T-helper 1 cell (primary cell): ENCODE results near the gene SASS6.

ENCODE experiments used
- DNase-seq, 5 donors: peaks; one replicate each; pipeline ENCODE4 v3.0.0-alpha.2; 2012 to 2020
- total RNA-seq, 4 donors: gene quantifications; one replicate each; lab custom pipeline; 2026; lab: John Stamatoyannopoulos, UW

The SASS6 gene
- 5.8 to 9.2 (median 7.4) reads per million in 4 donors for total RNA-seq

- DNase-seq: peak; percentile 85 to 97 (median 91)
Measured at GRCh38 chr1:100132566-100133477, at the start of gene SASS6, which contains the start of gene TRMT13. SASS6 (minus strand) TSS chr1:100132930; CDS start chr1:100132814, 116 bp downstream. TRMT13 (plus strand) TSS chr1:100133163; CDS start chr1:100133169, 6 bp downstream.

GRCh38 chr1:100178091-100178490 is 45.4 kb upstream of the SASS6 start, which contains the start of gene LRRC39:
LRRC39 (minus strand) TSS chr1:100178256; CDS start chr1:100168516, 9,740 bp downstream.
- DNase-seq: no peak

GRCh38 chr1:100177295-100178041 is 44.7 kb upstream of the SASS6 start:
- DNase-seq: no peak

GRCh38 chr1:100168051-100168450 is 35.3 kb upstream of the SASS6 start:
- DNase-seq: no peak

- no peak for DNase-seq
Measured at GRCh38 chr1:100164702-100165101, 32.0 kb upstream of the SASS6 start.

GRCh38 chr1:100164216-100164615 is 31.5 kb upstream of the SASS6 start:
- DNase-seq: no peak

- no peak for DNase-seq
Measured at GRCh38 chr1:100162881-100163280, 30.2 kb upstream of the SASS6 start.

GRCh38 chr1:100152271-100152670 is 19.5 kb upstream of the SASS6 start:
- DNase-seq: no peak

GRCh38 chr1:100151679-100152078 is 18.9 kb upstream of the SASS6 start:
- DNase-seq: no peak

GRCh38 chr1:100147875-100148274 is 15.1 kb upstream of the SASS6 start:
- DNase-seq: no peak

- no peak for DNase-seq
Measured at GRCh38 chr1:100146958-100147357, 14.2 kb upstream of the SASS6 start.

GRCh38 chr1:100145116-100145515 is 12.4 kb upstream of the SASS6 start:
- no peak for DNase-seq

GRCh38 chr1:100142343-100142742 is 9.6 kb upstream of the SASS6 start:
- no peak for DNase-seq

GRCh38 chr1:100141192-100141591 is 8.5 kb upstream of the SASS6 start:
- no peak for DNase-seq

GRCh38 chr1:100137602-100138001 is 4.9 kb upstream of the SASS6 start:
- DNase-seq: no peak

GRCh38 chr1:100134872-100135271 is 2.1 kb upstream of the SASS6 start:
- no peak for DNase-seq

GRCh38 chr1:100131623-100132022 is 1.1 kb downstream of the SASS6 start:
- DNase-seq: no peak

- DNase-seq: no peak
Measured at GRCh38 chr1:100130552-100131077, 2.1 kb downstream of the SASS6 start.

GRCh38 chr1:100127226-100127625 is 5.5 kb downstream of the SASS6 start:
- no peak for DNase-seq

GRCh38 chr1:100122177-100122576 is 10.6 kb downstream of the SASS6 start:
- no peak for DNase-seq

GRCh38 chr1:100115524-100115923 is 17.2 kb downstream of the SASS6 start:
- DNase-seq: no peak

GRCh38 chr1:100109554-100110066 is 23.1 kb downstream of the SASS6 start:
- no peak for DNase-seq

GRCh38 chr1:100107696-100108095 is 25.0 kb downstream of the SASS6 start:
- DNase-seq: no peak
